AG10803 (cell line): ENCODE data around the gene KDM1A.

Experiments used
- DNase-seq: peaks from one replicate; pipeline ENCODE4 v3.0.0; 2010; ENCODE audit warnings: low read depth
- H3K4me3 ChIP-seq: 2 replicates; pipeline ENCODE4 v1.5.1; 2011; ENCODE audit warnings: mild to moderate bottlenecking, low read length, control low read depth
- CTCF ChIP-seq: conservative IDR thresholded peaks from 2 replicates; pipeline ENCODE4 v1.5.1; 2011; ENCODE audit warnings: mild to moderate bottlenecking, low read length, control low read depth, inconsistent platforms

The KDM1A gene

GRCh38 chr1:23129846-23130245, 110.6 kb downstream of the KDM1A start:
- TF ChIP-seq CTCF, result no peak
- no peak for DNase-seq

GRCh38 chr1:23132033-23132432, 112.8 kb downstream of the KDM1A start:
- DNase-seq, result no peak
- H3K4me3 ChIP-seq, result no peak overlapping the region
- no peak for TF ChIP-seq CTCF

More at GRCh38 chr1:23129846-23130245, 110.6 kb downstream of the KDM1A start:
- H3K4me3 ChIP-seq, result no peak overlapping the region
